DOHH2 (cell line): ENCODE results near the gene CTIF.

Source experiments
- H3F3A ChIP-seq: fragments of 200-600 bp; sonication (generic), shearing (Covaris generic); 2 replicates; pipeline ENCODE4 v1.6.0; 2016; ENCODE audit warnings: antibody characterized with exemption, mild to moderate bottlenecking; ENCODE audit not compliant: control insufficient read depth, insufficient read depth
- H3K27ac ChIP-seq: fragments of 200-600 bp; sonication (generic); 2 replicates; pipeline ENCODE4 v1.5.1; 2014; ENCODE audit warnings: low read depth, mild to moderate bottlenecking, low read length, moderate library complexity
- H3K27me3 ChIP-seq: fragments of 200-600 bp; sonication (generic); 2 replicates; pipeline ENCODE4 v1.6.1; 2014; ENCODE audit warnings: mild to moderate bottlenecking, low read length, mixed read lengths; ENCODE audit not compliant: control insufficient read depth
- H3K36me3 ChIP-seq: fragments of 200-600 bp; sonication (generic); 2 replicates; pipeline ENCODE4 v1.6.1; 2014; ENCODE audit warnings: mild to moderate bottlenecking, low read length, moderate library complexity, mixed read lengths; ENCODE audit not compliant: control insufficient read depth
- H3K4me1 ChIP-seq: fragments of 200-600 bp; sonication (generic); 2 replicates; pipeline ENCODE4 v1.6.1; 2014; ENCODE audit warnings: mild to moderate bottlenecking, low read length, mixed read lengths; ENCODE audit not compliant: control insufficient read depth
- H3K4me2 ChIP-seq: fragments of 200-600 bp; sonication (generic); 2 replicates; pipeline ENCODE4 v1.6.0; 2014; ENCODE audit warnings: mild to moderate bottlenecking, low read length, moderate library complexity
- H3K4me3 ChIP-seq: fragments of 200-600 bp; sonication (generic); 2 replicates; pipeline ENCODE4 v1.5.1; 2014; ENCODE audit warnings: mild to moderate bottlenecking, low read length, mixed read lengths
- H3K79me2 ChIP-seq: fragments of 200-600 bp; sonication (generic); 2 replicates; pipeline ENCODE4 v1.6.1; 2014; ENCODE audit warnings: mild to moderate bottlenecking, low read length, mixed read lengths; ENCODE audit not compliant: control insufficient read depth
- H3K9me2 ChIP-seq: fragments of 200-600 bp; sonication (generic); replicated peaks from 2 replicates; pipeline ENCODE4 v1.6.1; 2014; ENCODE audit warnings: mild to moderate bottlenecking, low read length, mixed read lengths; ENCODE audit not compliant: control insufficient read depth
- H3K9me3 ChIP-seq: fragments of 200-600 bp; sonication (generic); 2 replicates; pipeline ENCODE4 v1.6.1; 2014; ENCODE audit warnings: antibody characterized with exemption, low read length, mixed read lengths; ENCODE audit not compliant: control insufficient read depth, insufficient read depth
- H4K20me1 ChIP-seq: fragments of 200-600 bp; sonication (generic); 2 replicates; pipeline ENCODE4 v1.6.0; 2014; ENCODE audit warnings: low read depth, mild to moderate bottlenecking, antibody characterized with exemption, low read length, moderate library complexity; ENCODE audit not compliant: control insufficient read depth, insufficient read depth
- EZH2phosphoT487 ChIP-seq: fragments of 200-600 bp; sonication (generic); IDR thresholded peaks from 2 replicates; pipeline ENCODE4 v1.6.1; 2017; ENCODE audit warnings: borderline replicate concordance, mild to moderate bottlenecking, antibody characterized with exemption, low read length, moderate library complexity, mixed read lengths
- TF ChIP-seq, protein P1 (sequence below): fragments of 200-600 bp; sonication (generic); IDR thresholded peaks from one replicate; pipeline ENCODE4 v1.5.1; 2014; ENCODE audit warnings: antibody characterized with exemption, mild to moderate bottlenecking, low read depth, low read length; ENCODE audit not compliant: poor library complexity, severe bottlenecking

Gene CTIF

DNA sequence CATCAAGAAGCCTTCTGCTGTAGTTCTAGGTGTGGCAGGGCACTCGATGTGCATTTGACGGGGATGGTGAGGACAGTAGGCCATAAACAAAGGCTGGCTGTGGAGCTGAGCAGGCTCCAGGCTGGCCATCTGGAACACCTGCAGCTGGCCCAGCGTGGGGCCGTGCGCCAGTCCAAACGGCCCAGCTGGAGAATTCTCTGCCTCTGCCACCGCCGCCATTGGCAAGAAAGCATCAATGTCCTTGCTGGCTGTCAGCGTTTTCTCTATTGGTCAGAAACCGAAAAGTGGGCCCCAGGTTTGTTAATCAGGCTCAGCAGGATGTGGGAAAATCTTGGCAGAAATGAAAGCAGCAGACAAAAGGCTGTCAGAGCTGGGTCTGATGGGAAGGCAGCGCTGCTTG, 24.0 kb upstream of the CTIF start:
- no peak overlapping the region for H3K27ac ChIP-seq
- H3K36me3 ChIP-seq: no peaks in the 10 kb centered on the region
- H3K79me2 ChIP-seq: no peaks in the 10 kb centered on the region
- no peaks in the 10 kb centered on the region for H4K20me1 ChIP-seq
- no peak overlapping the region for H3K4me3 ChIP-seq
- H3K27me3 ChIP-seq: no peaks in the 10 kb centered on the region; the same call in 1 of the 2 replicates
- no peaks in the 10 kb centered on the region for H3K4me1 ChIP-seq
- no peak overlapping the region for H3K4me2 ChIP-seq
- H3K9me2 ChIP-seq: no peaks in the 10 kb centered on the region
- H3K9me3 ChIP-seq: no peaks in the 10 kb centered on the region
- TF ChIP-seq, protein P1, sequence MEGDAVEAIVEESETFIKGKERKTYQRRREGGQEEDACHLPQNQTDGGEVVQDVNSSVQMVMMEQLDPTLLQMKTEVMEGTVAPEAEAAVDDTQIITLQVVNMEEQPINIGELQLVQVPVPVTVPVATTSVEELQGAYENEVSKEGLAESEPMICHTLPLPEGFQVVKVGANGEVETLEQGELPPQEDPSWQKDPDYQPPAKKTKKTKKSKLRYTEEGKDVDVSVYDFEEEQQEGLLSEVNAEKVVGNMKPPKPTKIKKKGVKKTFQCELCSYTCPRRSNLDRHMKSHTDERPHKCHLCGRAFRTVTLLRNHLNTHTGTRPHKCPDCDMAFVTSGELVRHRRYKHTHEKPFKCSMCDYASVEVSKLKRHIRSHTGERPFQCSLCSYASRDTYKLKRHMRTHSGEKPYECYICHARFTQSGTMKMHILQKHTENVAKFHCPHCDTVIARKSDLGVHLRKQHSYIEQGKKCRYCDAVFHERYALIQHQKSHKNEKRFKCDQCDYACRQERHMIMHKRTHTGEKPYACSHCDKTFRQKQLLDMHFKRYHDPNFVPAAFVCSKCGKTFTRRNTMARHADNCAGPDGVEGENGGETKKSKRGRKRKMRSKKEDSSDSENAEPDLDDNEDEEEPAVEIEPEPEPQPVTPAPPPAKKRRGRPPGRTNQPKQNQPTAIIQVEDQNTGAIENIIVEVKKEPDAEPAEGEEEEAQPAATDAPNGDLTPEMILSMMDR: no peak
- TF ChIP-seq EZH2phosphoT487: no peak
- H3F3A ChIP-seq: no peaks in the 10 kb centered on the region

DNA sequence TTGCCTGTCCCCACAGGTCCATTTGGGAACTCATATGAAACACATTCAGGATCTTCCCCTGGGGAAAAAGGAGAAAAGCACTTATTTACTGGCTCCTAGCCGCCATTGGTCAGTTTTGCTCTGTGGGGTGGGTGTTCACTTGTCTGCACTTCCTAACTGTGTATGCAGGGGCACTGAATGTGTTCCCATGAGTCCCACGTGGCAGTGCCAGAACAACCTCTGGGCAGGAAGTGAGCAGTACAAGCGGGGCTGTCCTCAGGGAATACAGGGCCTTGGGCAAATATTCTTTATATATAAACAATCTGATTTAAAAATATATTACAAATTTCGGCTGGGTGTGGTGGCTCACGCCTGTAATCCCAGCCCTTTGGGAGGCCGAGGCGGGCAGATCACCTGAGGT, 21.8 kb upstream of the CTIF start:
- H3K4me2 ChIP-seq: no peak overlapping the region
- no peak overlapping the region for H3K27ac ChIP-seq
- no peak overlapping the region for H3K4me3 ChIP-seq
- H3K9me3 ChIP-seq: no peaks in the 10 kb centered on the region
- no peaks in the 10 kb centered on the region for H4K20me1 ChIP-seq
- no peaks in the 10 kb centered on the region for H3K9me2 ChIP-seq
- H3K79me2 ChIP-seq: no peaks in the 10 kb centered on the region
- no peaks in the 10 kb centered on the region for H3K4me1 ChIP-seq
- TF ChIP-seq, protein P1: no peak
- no peak for TF ChIP-seq EZH2phosphoT487
- peaks cover 2% of the 10 kb centered on the region; the same call in 1 of the 2 replicates for H3K27me3 ChIP-seq
- no peaks in the 10 kb centered on the region for H3K36me3 ChIP-seq
- no peaks in the 10 kb centered on the region for H3F3A ChIP-seq

DNA sequence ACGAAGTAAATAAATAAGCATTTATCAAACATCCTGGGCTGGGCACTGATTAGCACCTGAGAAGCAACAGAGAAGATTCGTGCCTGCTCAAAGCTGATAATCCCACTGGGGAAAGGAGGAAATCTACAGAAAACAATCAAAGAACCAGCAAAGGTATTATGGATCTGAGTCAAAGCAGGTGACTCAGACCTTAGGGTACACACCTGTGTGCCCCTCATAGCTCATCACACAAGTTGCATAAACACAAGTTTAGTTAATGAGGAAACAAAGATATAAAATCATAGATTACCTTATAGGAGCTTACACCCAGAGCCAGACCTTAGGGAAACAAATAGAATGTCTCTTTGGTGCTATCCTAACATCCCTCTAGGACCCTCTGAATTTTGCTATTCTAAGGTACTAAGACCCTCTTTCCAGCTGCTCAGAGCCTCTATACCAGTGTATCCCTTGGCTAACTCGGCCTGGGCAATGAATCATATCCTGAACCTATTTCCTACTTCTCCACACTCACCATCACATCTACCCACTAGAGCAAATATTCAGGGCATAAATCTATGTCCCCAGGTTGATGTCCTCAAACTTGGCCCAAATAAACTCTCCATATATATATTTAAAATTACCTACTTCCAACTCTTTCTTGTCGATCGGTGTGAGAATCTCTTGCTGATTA, 19.3 kb upstream of the CTIF start:
- H3K4me2 ChIP-seq: no peak overlapping the region
- no peak for TF ChIP-seq EZH2phosphoT487
- TF ChIP-seq, protein P1: no peak

More for the DNA sequence above, 19.3 kb upstream of the CTIF start:
- Histone ChIP-seq H3K27ac (no peak overlapping the region), H3K9me3 (no peaks in the 10 kb centered on the region), H3K79me2 (no peaks in the 10 kb centered on the region), H3K27me3 (0 out of 2 replicates have a peak, but pooled peaks cover 2% of the 10 kb centered on the region), H3K4me3 (no peak overlapping the region), H4K20me1 (no peaks in the 10 kb centered on the region), H3F3A (no peaks in the 10 kb centered on the region), H3K36me3 (no peaks in the 10 kb centered on the region), H3K4me1 (no peaks in the 10 kb centered on the region), H3K9me2 (no peaks in the 10 kb centered on the region)
